Peyer's patch (tissue), 4 donors: ENCODE results near the gene CNGA2.

ENCODE experiments used
- CTCF ChIP-seq, 6 experiments: fragments of 450-650 bp in 4 of 6; fragments of 200-600 bp in 2 of 6; sonication (generic) in 1 of 6; IDR thresholded peaks; one replicate each; pipeline ENCODE4 v1.5.1; 2017 to 2019; ENCODE audit warnings: antibody characterized with exemption in 6 of 6, mild to moderate bottlenecking in 3 of 6, moderate library complexity in 1 of 6
- POLR2A ChIP-seq, 2 donors: fragments of 450-650 bp; IDR thresholded peaks; one replicate each; pipeline ENCODE4 v1.5.1; 2017; ENCODE audit warnings: antibody characterized with exemption in 2 of 2, mild to moderate bottlenecking in 2 of 2, moderate library complexity in 2 of 2

- TF ChIP-seq CTCF (IDR thresholded peaks at IDR 0.05) = no peak
- TF ChIP-seq POLR2A (IDR thresholded peaks at IDR 0.05) = no peak
Measured at GRCh38 chrX:151692825-151693224, 41.7 kb upstream of the CNGA2 start.
